H1 (cell line): Measurements from ENCODE around the gene PAX6. TPM values are rescaled to one million over a fixed set of nuclear protein-coding genes. Genes with fewer than 3 reads are reported as not detected.

Experiments
- SAP30 ChIP-seq: fragments of 300-600 bp; sonication (generic); IDR thresholded peaks from 2 replicates; pipeline ENCODE4 v1.7.1; 2012; ENCODE audit warnings: low read length, moderate library complexity, mild to moderate bottlenecking, inconsistent platforms; ENCODE audit not compliant: insufficient read depth, insufficient replicate concordance
- SIRT6 ChIP-seq: IDR thresholded peaks from one replicate; pipeline ENCODE4 v1.7.1; 2012; ENCODE audit warnings: low read length, inconsistent platforms
- TCF12 ChIP-seq: IDR thresholded peaks from 2 replicates; pipeline ENCODE4 v1.6.1; 2011; ENCODE audit warnings: low read depth, mild to moderate bottlenecking, low read length
- polyA plus RNA-seq, 7 experiments: library from polyadenylated mRNA; depleted of rRNA in 3 of 7; stranded (reverse) in 5 of 7; unstranded in 2 of 7; fragments of >200 nt in 5 of 7; fragments of 200-250 nt in 2 of 7; gene quantifications; 1 replicate in 5 of 7; 2 replicates in 1 of 7; 4 replicates in 1 of 7; pipeline versions ENCODE4 v1.2.1 to v1.2.3, GENCODE V29; 2011 to 2013; ENCODE audit warnings: missing spikeins in 2 of 7, mixed read lengths in 2 of 7
- total RNA-seq: library from RNA; stranded (reverse); fragmentation: NEBNext Ultra II Directional; extraction: Animal tissue kit (Norgen Biotek cat#: 25700); gene quantifications from 2 replicates; pipeline ENCODE4 v1.2.1, GENCODE V29; 2021

PAX6 gene
- total and polyA plus RNA-seq, 2 of the 8 experiments (the other 6 are each of a cell fraction or from before 2014, with no cell fraction given), result 0.30 to 0.65 TPM

DNA sequence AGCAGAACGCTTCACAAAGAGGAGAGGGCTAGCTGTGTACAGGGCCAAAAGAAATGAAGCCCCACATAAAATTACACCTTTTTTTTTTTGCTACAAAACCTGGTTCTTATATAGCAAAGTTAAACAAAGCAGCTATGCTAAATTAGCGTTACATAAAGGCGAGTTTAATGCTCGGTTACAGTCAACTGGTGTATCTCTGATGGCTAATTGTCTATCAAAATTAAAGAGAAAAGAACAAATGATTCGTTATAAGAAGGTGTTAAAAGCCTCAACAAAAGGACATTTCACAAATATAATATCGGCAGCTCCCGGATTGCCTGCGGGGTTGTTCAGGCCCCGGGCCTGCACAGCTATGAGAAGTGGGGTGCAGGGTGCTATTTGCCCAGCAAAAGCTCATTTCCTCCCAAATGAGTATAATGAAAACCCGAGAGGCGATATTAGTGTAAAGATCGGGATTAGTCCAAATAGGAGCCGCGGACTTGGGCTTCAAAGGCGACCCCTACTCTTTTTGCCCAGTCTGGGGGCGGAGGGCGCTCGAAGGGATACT is 13.3 kb upstream of the PAX6 start (continued):
- TF ChIP-seq SIRT6 (no peak), SAP30 (no peak), TCF12 (no peak)
